T-cell (primary cell): Measurements from ENCODE around the gene ROBO1. TPM values are rescaled to one million over a fixed set of nuclear protein-coding genes. Genes with fewer than 3 reads are reported as not detected.

Experiments used
- ATAC-seq, 4 experiments: fragments of 200-7000 bp in 3 of 4; fragments of 150-1000 bp in 1 of 4; cut with Tn5 transposase; replicated peaks in 1 of 4; 1 replicate in 3 of 4; 2 replicates in 1 of 4; pipeline ENCODE4 v1.10.0; 2021; ENCODE audit warnings: moderate library complexity in 3 of 4, mild to moderate bottlenecking in 2 of 4, moderate number of reproducible peaks in 1 of 4
- CTCF ChIA-PET, 2 donors: fragments of 300-600 bp; sonication (Branson Sonifier 250); formaldehyde crosslinking; loops; one replicate each; lab custom pipeline; 2022; ENCODE audit warnings: antibody characterized with exemption in 2 of 2; lab: Charles Lee
- POLR2A ChIA-PET, 2 donors: fragments of 300-600 bp; sonication (Branson Sonifier 250); formaldehyde crosslinking; loops; one replicate each; lab custom pipeline; 2022; ENCODE audit warnings: antibody characterized with exemption in 2 of 2; lab: Charles Lee
- DNase-seq, 35 experiments: peaks; one replicate each; pipeline versions ENCODE4 v3.0.0 to v3.0.0-alpha.2; 2013 to 2023
- H3K27ac ChIP-seq: one replicate; pipeline ENCODE4 v1.5.1; 2013; ENCODE audit warnings: low read length
- H3K27me3 ChIP-seq, 2 experiments: replicated peaks in 1 of 2; 1 replicate in 1 of 2; 2 replicates in 1 of 2; pipeline versions ENCODE4 v1.6.1 to v1.7.0; 2013; ENCODE audit warnings: low read length in 1 of 2, mixed read lengths in 1 of 2; ENCODE audit not compliant: control insufficient read depth in 2 of 2, insufficient read depth in 2 of 2; ENCODE audit errors: extremely low read depth in 1 of 2
- H3K36me3 ChIP-seq, 2 donors: 1 replicate in 1 of 2; 2 replicates in 1 of 2; pipeline versions ENCODE4 v1.6.1 to v1.7.0; 2013; ENCODE audit warnings: low read length in 1 of 2; ENCODE audit not compliant: control insufficient read depth in 2 of 2, insufficient read depth in 1 of 2; ENCODE audit errors: extremely low read depth in 1 of 2
- H3K4me1 ChIP-seq, 2 experiments: 1 replicate in 1 of 2; 2 replicates in 1 of 2; pipeline versions ENCODE4 v1.6.1 to v1.7.0; 2013; ENCODE audit warnings: low read length in 2 of 2, mixed read lengths in 1 of 2; ENCODE audit not compliant: insufficient read depth in 2 of 2, control insufficient read depth in 1 of 2; ENCODE audit errors: extremely low read depth in 1 of 2
- H3K4me3 ChIP-seq, 2 donors: 1 replicate in 1 of 2; 2 replicates in 1 of 2; pipeline versions ENCODE4 v1.5.1 to v1.7.0; 2013; ENCODE audit warnings: mild to moderate bottlenecking in 2 of 2, low read length in 1 of 2, moderate library complexity in 1 of 2; ENCODE audit not compliant: control insufficient read depth in 1 of 2; ENCODE audit errors: extremely low read depth in 1 of 2
- H3K9me3 ChIP-seq: 2 replicates; pipeline ENCODE4 v1.7.0; 2013
- H3K27ac Mint-ChIP-seq, 2 donors: one replicate each; pipeline ENCODE4 v1.8.0; 2020 to 2021; ENCODE audit warnings: mild to moderate bottlenecking in 2 of 2, mixed read lengths in 2 of 2
- H3K27me3 Mint-ChIP-seq, 2 donors: one replicate each; pipeline ENCODE4 v1.8.0; 2021 to 2022; ENCODE audit warnings: mixed read lengths in 2 of 2
- H3K36me3 Mint-ChIP-seq: one replicate; pipeline ENCODE4 v1.8.0; 2021; ENCODE audit warnings: mixed read lengths
- H3K4me1 Mint-ChIP-seq, 3 donors: one replicate each; pipeline ENCODE4 v1.8.0; 2020 to 2022; ENCODE audit warnings: mixed read lengths in 3 of 3, mild to moderate bottlenecking in 1 of 3
- H3K4me3 Mint-ChIP-seq, 3 donors: one replicate each; pipeline ENCODE4 v1.8.0; 2020 to 2022; ENCODE audit warnings: mild to moderate bottlenecking in 3 of 3, mixed read lengths in 3 of 3, moderate library complexity in 3 of 3
- H3K9me3 Mint-ChIP-seq, 3 donors: one replicate each; pipeline ENCODE4 v1.8.0; 2020 to 2022; ENCODE audit warnings: mixed read lengths in 3 of 3
- WGBS: methylation state at CpG from one replicate; pipeline ENCODE4 v1.1.5; 2013; ENCODE audit warnings: missing lambda C conversion rate; ENCODE audit not compliant: insufficient coverage; 5-methylcytosine and 5-hydroxymethylcytosine counted together
- total RNA-seq, 35 experiments: library from RNA in 6 of 35; stranded (reverse) in 6 of 35; fragments of 120-200 nt in 1 of 35; gene quantifications; one replicate each; pipeline versions ENCODE4 v1.2.1 to v1.2.4 and lab custom pipeline; 2013 to 2026

The ROBO1 gene
- total RNA-seq, 5 donors from 2014 or later (not counting 1 experiment from before 2014, with no cell fraction given): 0.20 to 2.4 (median 1.7) TPM

- Mint-ChIP-seq H3K9me3 (peaks cover 0 to 14% (median 8%) of the 10 kb centered on the region in 3 donors), H3K27ac (no peak overlapping the region), H3K27me3 (no peaks in the 10 kb centered on the region), H3K4me3 (no peak overlapping the region), H3K36me3 (no peaks in the 10 kb centered on the region), H3K4me1 (no peaks in the 10 kb centered on the region)
- H3K9me3 ChIP-seq: no peaks in the 10 kb centered on the region
- H3K27ac ChIP-seq: no peak overlapping the region
- DNase-seq: no peak
- POLR2A ChIA-PET: no interaction called here
- H3K27me3 ChIP-seq: peaks cover 0 to 2% of the 10 kb centered on the region in 2 experiments
- H3K4me3 ChIP-seq: no peak overlapping the region
- H3K36me3 ChIP-seq: no peaks in the 10 kb centered on the region
- WGBS: 100% methylated on average over 1 of the region's 1 CpG
- no peaks in the 10 kb centered on the region for H3K4me1 ChIP-seq
- no peak for ATAC-seq
- CTCF ChIA-PET: interaction anchor here in 1 of 2 donors (0.7 kb wide), 1 partner anchor 159 kb away, joined by 8 read pairs; no protein-coding TSS in a partner anchor
These were observed 729.2 kb downstream of the ROBO1 start for GRCh38 chr3:79038636-79039035.

GRCh38 chr3:79038057-79038456, 729.7 kb downstream of the ROBO1 start:
- Histone ChIP-seq H3K9me3 (no peaks in the 10 kb centered on the region), H3K4me1 (no peaks in the 10 kb centered on the region), H3K36me3 (no peaks in the 10 kb centered on the region), H3K27ac (no peak overlapping the region), H3K4me3 (no peak overlapping the region), H3K27me3 (peaks cover 0 to 2% of the 10 kb centered on the region in 2 experiments)
- ATAC-seq (no peak), DNase-seq (no peak)
- Mint-ChIP-seq H3K27me3 (no peaks in the 10 kb centered on the region), H3K27ac (no peak overlapping the region), H3K4me1 (no peaks in the 10 kb centered on the region), H3K4me3 (no peak overlapping the region), H3K36me3 (no peaks in the 10 kb centered on the region), H3K9me3 (peaks cover 0 to 13% (median 8%) of the 10 kb centered on the region in 3 donors)
- no CpG with 5 or more reads among the region's 2 CpGs for WGBS
- CTCF ChIA-PET: no interaction called here
- POLR2A ChIA-PET: no interaction called here

DNA sequence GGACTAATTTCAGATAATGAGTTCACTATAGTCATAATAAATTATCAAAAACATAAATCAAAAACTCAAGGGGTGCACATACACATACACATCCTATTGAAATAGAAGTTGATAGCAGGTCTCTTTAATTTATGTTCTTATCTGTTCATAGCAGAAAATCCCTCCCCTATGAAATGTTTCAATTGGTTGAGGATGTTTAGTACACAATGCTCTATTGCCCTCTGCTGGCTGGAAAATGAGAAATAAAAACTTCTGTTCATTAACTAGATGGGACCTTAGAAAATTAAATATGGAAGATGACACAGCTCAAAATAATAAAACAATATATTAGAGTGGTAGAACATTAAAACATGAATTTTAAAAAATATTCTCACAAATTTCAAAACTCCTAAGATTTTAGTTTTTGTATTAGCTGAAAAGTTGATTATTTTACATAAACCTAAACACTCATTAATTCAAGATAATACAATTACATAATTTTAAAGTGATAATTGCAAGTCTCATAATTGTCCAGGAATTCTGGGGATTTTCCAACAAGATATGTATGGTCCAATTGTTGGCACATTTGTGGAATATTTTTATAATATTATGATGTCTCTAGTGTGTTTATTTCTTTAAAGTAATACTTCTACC, 735.0 kb downstream of the ROBO1 start:
- no peaks in the 10 kb centered on the region for H3K9me3 ChIP-seq
- H3K27ac ChIP-seq: no peak overlapping the region
- H3K36me3 ChIP-seq: no peaks in the 10 kb centered on the region
- H3K27me3 ChIP-seq: peaks cover 0 to 2% of the 10 kb centered on the region in 2 experiments
- no peaks in the 10 kb centered on the region for H3K36me3 Mint-ChIP-seq
- H3K27ac Mint-ChIP-seq: no peak overlapping the region
- H3K4me1 Mint-ChIP-seq: no peaks in the 10 kb centered on the region
- no peak overlapping the region for H3K4me3 Mint-ChIP-seq
- POLR2A ChIA-PET: no interaction called here
- CTCF ChIA-PET: interaction anchor here in 1 of 2 donors (1.0 kb wide), 1 partner anchor 372 kb away, joined by 3 read pairs; no protein-coding TSS in a partner anchor
- no peak overlapping the region for H3K4me3 ChIP-seq
- H3K4me1 ChIP-seq: no peaks in the 10 kb centered on the region
- DNase-seq: peak in 1 of 35 experiments; percentile 28
- no peak for ATAC-seq
- H3K9me3 Mint-ChIP-seq: no peaks in the 10 kb centered on the region
- no peaks in the 10 kb centered on the region for H3K27me3 Mint-ChIP-seq

DNA sequence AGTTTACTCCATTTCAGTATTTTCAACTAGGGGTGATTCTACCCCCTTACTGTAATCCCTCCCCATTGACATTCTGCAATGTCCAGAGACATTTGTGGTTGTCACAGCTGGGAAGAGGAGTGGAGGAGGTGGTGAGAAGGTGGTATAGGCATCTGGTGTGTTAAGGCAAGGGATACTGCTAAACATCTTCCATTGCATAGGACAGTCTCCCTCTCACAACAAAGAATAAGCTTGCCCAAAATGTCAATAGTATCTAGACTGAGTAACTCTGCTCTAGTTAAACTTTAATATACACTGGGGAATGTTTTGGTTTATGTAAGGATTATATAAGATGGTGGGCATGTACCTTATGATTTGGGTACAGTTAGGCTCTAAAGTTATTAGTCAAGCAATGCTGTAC, 737.6 kb downstream of the ROBO1 start:
- H3K4me1 ChIP-seq: no peaks in the 10 kb centered on the region
- no peak overlapping the region for H3K4me3 ChIP-seq
- H3K36me3 ChIP-seq: no peaks in the 10 kb centered on the region
- H3K27ac ChIP-seq: no peak overlapping the region
- H3K9me3 Mint-ChIP-seq: peaks cover 0 to under 1% (median under 1%) of the 10 kb centered on the region in 3 donors
- no peak overlapping the region for H3K27ac Mint-ChIP-seq
- H3K4me1 Mint-ChIP-seq: no peaks in the 10 kb centered on the region
- CTCF ChIA-PET: interaction anchor here in 1 of 2 donors (0.6 kb wide), 1 partner anchor 560 kb away, joined by 4 read pairs; no protein-coding TSS in a partner anchor
- POLR2A ChIA-PET: no interaction called here
- DNase-seq: no peak
- H3K27me3 ChIP-seq: no peaks in the 10 kb centered on the region
- H3K9me3 ChIP-seq: no peaks in the 10 kb centered on the region
- ATAC-seq: no peak
- H3K36me3 Mint-ChIP-seq: no peaks in the 10 kb centered on the region
- H3K27me3 Mint-ChIP-seq: no peaks in the 10 kb centered on the region
- H3K4me3 Mint-ChIP-seq: no peak overlapping the region

- H3K27me3 ChIP-seq: no peaks in the 10 kb centered on the region
- ATAC-seq (no peak), DNase-seq (no peak)
- H3K4me3 ChIP-seq: no peak overlapping the region
- Mint-ChIP-seq H3K27me3 (no peaks in the 10 kb centered on the region), H3K9me3 (peaks cover 0 to 5% (median 4%) of the 10 kb centered on the region in 3 donors), H3K36me3 (no peaks in the 10 kb centered on the region), H3K4me1 (no peaks in the 10 kb centered on the region), H3K4me3 (no peak overlapping the region), H3K27ac (no peak overlapping the region)
- no peak overlapping the region for H3K27ac ChIP-seq
- ChIA-PET CTCF (no interaction called here), POLR2A (no interaction called here)
- H3K36me3 ChIP-seq: no peaks in the 10 kb centered on the region
- no CpG with 5 or more reads among the region's 1 CpG for WGBS
- H3K4me1 ChIP-seq: no peaks in the 10 kb centered on the region
- no peaks in the 10 kb centered on the region for H3K9me3 ChIP-seq
These were observed 738.9 kb downstream of the ROBO1 start for GRCh38 chr3:79028916-79029315.

DNA sequence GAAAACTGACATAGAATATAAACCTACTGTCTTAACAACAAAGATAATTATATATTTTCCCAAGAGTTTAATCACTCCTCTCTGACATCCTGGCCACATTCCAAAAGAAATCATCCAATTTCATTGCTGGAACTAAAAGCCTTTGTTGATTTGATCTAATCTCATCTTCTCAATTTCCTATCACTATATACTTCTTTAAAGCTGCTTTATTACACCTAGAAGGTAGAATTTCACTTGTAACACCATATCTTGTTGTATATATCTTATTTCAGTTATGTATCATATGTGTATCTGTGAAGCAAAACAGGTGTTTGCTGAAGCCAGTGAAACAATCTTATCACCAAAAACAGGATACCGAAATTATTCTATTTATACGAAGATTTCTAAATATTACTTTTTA, 740.2 kb downstream of the ROBO1 start:
- Histone ChIP-seq H3K9me3 (no peaks in the 10 kb centered on the region), H3K27me3 (no peaks in the 10 kb centered on the region), H3K36me3 (no peaks in the 10 kb centered on the region), H3K27ac (no peak overlapping the region), H3K4me3 (no peak overlapping the region), H3K4me1 (no peaks in the 10 kb centered on the region)
- ChIA-PET CTCF (no interaction called here), POLR2A (no interaction called here)
- Mint-ChIP-seq H3K27me3 (no peaks in the 10 kb centered on the region), H3K36me3 (no peaks in the 10 kb centered on the region), H3K4me1 (no peaks in the 10 kb centered on the region), H3K27ac (no peak overlapping the region), H3K4me3 (no peak overlapping the region), H3K9me3 (peaks cover 4 to 10% (median 5%) of the 10 kb centered on the region in 3 donors)
- DNase-seq (no peak), ATAC-seq (no peak)
- no CpG with 5 or more reads among the region's 2 CpGs for WGBS

GRCh38 chr3:79019924-79020173, 747.9 kb downstream of the ROBO1 start:
- H3K27me3 ChIP-seq: peaks cover 0 to 12% of the 10 kb centered on the region in 2 experiments
- Mint-ChIP-seq H3K9me3 (peaks cover 2 to 12% (median 11%) of the 10 kb centered on the region in 3 donors), H3K4me1 (peaks cover 0 to 4% (median 2%) of the 10 kb centered on the region in 3 donors), H3K27ac (no peak overlapping the region), H3K4me3 (peak overlapping the region in 1 of 3 donors; percentile 25), H3K36me3 (no peaks in the 10 kb centered on the region), H3K27me3 (peaks cover 7 to 11% of the 10 kb centered on the region in 2 donors)
- H3K4me1 ChIP-seq: peaks cover 0 to 5% of the 10 kb centered on the region in 2 experiments
- no peak overlapping the region for H3K27ac ChIP-seq
- CTCF ChIA-PET: no interaction called here
- no peak overlapping the region for H3K4me3 ChIP-seq
- DNase-seq: no peak
- ATAC-seq: no peak
- H3K36me3 ChIP-seq: no peaks in the 10 kb centered on the region
- POLR2A ChIA-PET: no interaction called here
- no peaks in the 10 kb centered on the region for H3K9me3 ChIP-seq
